HG03520 (cell line): Measurements from ENCODE around the gene LRRC23.
"Not testable (repeated sequence)": the region's sequence is repeated elsewhere in the genome, so short reads cannot be mapped to it uniquely, and the experiment has no call there.

Source experiments
- ATAC-seq: cut with Tn5 transposase; IDR thresholded peaks from one replicate; pipeline ENCODE4 v1.9.1; 2021; ENCODE audit warnings: mild to moderate bottlenecking, moderate library complexity; ENCODE audit not compliant: unreplicated experiment

LRRC23 gene

GRCh38 chr12:6872073-6873048 is 32.3 kb upstream of the LRRC23 start:
- no peak for ATAC-seq

- ATAC-seq: peak; percentile 75
These were observed 31.3 kb upstream of the LRRC23 start, which contains the start of gene SPSB2 for GRCh38 chr12:6873094-6874014. Gene SPSB2, minus strand, starts transcription at chr12:6873303. Its CDS starts 402 bp downstream, at chr12:6872901.

DNA sequence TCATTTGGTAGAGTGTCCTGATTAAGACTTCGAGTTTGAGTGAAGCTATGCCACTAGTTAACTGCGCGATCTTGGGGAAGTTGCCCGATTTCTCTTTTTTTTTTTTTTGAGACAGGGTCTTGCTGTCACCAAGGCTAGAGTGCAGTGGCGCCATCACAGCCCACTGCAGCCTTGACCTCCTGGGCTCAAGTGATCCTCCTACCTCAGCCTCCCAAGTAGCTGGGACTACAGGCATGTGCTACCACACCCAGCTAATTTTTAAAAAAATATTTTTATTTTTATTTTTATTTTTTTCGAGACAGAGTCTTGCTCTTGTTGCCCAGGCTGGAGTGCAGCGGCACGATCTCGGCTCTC is 30.6 kb upstream of the LRRC23 start:
- not testable (repeated sequence) for ATAC-seq

GRCh38 chr12:6879824-6880223 is 24.8 kb upstream of the LRRC23 start:
- not testable (repeated sequence) for ATAC-seq

GRCh38 chr12:6883252-6883651 is 21.4 kb upstream of the LRRC23 start:
- no peak for ATAC-seq

DNA sequence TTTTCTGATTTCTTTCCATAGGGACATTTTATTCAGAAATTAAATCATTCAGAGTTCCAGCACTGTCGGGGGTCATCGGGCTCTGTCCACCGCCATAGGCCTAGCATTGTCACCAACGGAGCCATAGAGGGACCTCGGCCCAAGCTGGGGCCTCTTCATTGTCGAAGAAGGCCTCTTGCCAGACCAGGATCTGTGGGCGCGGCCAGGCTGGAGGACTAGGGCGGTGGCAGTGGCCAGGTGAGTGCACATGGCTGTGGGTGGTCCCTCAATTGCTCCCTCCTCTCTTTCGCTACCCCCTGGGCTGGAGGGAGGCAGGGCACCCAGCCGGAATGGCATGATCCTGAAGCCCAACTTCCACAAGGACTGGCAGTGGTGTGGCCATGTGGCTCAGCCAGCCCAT is 20.9 kb upstream of the LRRC23 start:
- no peak for ATAC-seq

GRCh38 chr12:6884539-6884938 is 20.1 kb upstream of the LRRC23 start:
- no peak for ATAC-seq

DNA sequence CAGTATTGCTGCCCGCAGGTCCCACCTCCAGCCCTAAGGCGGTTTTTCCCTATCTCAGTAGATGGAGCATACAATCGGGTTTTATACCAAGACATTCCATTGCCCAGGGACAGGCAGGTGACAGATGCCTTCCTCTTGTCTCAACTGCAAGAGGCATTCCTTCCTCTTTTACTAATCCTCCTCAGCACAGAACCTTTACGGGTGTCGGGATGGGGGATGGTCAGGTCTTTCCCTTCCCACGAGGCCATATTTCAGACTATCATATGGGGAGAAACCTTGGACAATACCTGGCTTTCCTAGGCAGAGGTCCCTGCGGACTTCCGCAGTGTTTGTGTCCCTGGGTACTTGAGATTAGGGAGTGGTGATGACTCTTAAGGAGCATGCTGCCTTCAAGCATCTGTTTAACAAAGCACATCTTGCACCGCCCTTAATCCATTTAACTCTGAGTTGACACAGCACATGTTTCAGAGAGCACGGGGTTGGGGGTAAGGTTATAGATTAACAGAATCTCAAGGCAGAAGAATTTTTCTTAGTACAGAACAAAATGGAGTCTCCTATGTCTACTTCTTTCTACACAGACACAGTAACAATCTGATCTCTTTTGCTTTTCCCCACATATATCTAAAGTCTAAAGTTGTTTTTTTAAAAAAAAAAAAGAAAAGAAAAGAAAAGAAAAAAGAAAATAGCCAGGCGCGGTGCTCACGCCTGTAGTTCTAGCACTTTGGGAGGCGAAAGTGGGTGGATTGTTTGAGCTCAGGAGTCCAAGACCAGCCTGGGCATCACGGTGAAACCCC is 18.2 kb upstream of the LRRC23 start:
- not testable (repeated sequence) for ATAC-seq

DNA sequence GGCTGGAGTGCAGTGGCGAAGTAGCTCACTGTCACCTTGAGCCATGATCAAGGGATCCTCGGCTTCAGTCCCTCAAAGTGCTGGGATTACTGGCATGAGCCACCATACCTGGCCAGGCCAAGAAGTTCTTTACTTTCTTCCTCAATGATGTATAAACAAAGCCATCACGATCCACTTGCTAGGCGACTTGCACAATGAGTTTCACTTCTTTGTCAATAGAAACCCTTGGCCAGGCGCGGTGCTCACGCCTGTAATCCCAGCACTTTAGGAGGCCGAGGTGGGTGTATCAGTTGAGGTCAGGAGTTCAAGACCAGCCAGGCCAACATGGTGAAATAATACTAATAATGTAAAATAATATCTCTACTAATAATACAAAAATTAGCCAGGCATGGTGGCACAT is 17.2 kb upstream of the LRRC23 start:
- ATAC-seq: no peak

DNA sequence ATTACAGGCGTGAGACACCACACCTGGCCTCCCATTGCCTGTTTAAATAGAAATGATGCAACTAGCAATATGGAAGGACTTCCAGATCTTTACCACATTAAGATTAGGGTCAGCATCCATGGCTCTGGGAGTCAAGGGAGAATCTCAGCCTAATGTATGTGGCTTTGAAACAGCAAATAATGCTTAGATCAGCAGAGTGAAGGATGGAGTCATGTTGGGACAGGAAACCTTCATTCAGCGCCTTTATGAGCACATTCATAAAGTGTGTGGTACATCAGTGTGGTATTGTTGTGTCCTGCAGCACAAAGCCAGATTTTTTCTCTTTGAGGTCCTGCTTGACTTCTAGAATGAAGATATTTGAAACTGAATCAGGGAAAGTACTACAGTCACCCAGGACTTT is 16.3 kb upstream of the LRRC23 start:
- no peak for ATAC-seq

DNA sequence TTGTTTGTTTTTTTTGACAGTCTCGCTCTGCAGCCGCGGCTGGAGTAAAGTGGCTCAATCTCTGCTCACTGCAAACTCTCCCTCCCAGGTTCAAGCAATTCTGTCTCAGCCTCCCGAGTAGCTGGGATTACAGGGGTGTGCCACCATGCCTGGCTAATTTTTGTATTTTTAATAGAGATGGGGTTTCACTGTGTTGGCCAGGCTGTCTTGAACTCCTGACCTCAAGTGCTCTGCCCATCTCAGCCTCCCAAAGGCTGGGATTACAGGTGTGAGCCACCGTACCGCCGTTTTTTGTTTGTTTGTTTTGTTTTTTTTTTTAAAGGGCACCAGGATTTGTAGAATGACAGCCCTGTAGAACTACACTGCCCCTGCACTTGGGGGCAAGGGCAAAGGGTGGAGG is 15.8 kb upstream of the LRRC23 start:
- ATAC-seq: not testable (repeated sequence)

DNA sequence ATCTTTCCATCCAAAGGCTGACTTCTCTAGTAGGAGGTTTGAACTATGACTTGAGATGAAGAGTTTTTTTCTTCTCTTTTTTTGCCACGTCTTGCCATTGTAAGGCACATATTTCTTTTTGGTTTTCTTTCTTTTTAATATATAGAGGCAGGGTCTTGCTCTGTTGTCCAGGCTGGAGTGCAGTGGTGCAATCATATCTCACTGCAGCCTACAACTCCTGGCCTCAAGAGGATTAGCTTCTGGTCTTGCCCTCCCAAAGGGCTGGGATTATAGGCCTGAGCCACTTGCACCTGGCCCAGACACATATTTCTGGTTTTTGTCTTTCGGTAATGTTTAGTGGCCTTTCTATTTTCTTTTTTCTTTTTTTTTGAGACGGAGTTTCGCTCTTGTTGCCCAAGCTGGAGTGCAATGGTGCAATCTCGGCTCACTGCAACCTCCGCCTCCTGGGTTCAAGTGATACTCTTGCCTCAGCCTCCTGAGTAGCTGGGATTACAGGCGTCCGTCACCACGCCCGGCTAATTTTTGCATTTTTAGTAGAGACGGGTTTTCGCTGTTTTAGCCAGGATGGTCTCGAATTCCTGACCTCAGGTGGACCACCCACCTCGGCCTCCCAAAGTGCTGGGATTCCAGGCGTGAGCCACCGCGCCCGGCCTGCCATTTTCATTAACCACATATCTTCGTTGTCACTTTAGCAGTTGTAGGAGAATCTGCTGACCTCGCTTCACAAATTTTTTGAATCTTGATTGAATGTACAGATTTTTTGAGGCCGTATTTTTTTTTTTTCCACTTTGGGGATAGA is 14.6 kb upstream of the LRRC23 start:
- not testable (repeated sequence) for ATAC-seq

DNA sequence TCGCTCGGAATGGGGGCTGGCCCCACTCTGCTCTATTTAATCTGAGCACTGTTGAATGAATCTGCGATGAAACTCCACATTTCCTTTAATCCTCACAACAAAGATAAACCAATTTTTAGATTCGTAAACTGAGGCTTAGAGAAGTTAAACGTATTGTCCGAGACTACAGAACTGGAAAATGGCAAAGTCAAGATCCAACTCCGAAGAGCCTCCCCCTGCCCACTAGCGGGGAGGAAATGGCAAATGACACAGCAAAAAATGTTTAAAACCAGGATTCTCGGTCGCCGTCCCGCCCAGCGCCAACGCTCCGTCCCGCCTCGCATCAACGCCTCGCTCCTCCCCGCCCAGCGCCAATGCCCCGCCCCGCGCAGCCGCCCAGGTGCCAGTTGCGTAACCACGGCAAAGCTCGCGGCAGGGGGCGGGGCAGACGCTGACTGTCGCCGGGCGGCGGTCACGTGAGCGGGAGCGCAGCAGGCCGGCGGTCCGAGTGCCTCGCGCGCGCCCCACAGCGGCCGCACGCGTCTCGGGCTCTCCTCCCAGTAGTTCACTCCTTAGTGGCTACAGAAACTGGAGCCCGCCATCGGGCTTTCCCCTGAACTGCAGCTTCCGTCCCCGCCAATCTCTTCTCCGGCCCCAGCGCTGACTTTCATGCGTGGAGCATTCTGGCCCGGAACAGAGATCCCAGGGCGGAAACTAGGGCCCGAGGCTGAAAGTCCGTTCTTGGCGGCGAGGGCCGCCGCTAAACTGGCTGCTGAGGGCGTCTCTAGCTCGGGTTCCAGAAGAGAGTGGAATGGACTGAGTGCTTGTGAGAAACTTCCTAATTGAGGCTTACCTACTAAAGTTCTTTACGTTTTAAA is 13.6 kb upstream of the LRRC23 start:
- ATAC-seq: peak; percentile 91

GRCh38 chr12:6891646-6892001 is 13.0 kb upstream of the LRRC23 start:
- ATAC-seq: no peak

DNA sequence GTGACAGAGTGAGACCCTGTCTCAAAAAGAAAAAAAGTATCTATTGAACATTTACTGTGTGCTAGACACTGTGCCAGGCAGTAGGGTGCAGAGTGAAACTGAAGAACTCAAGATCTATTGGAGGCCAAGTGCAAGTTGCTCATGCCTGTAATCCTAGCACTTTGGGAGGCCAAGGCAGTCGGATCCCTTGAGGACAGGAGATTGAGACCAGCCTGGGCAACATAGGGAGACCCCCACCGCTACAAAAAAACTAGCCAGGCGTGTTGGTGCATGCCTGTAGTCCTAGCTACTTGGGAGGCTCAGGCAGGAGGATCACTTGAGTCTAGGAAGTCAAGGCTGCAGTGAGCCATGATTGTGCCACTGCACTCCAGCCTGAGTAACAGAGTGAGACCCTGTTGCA is 11.9 kb upstream of the LRRC23 start:
- not testable (repeated sequence) for ATAC-seq

DNA sequence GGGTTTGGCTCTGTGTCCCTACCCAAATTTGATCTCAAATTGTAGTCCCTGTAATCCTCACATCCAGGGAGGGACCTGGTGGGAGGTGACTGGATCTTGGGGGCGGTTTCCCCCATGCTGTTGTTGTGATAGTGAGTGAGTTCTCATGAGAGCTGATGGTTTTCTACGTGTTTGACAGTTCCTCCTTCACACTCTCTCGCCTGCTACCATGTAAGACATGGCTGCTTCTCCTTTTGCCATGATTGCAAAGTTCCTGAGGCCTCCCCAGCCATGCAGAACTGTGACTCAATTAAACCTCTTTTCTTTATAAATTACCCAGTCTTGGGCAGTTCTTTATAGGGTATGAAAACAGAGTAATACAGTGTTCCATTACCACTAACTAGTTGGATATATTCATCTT is 10.3 kb upstream of the LRRC23 start:
- no peak for ATAC-seq

DNA sequence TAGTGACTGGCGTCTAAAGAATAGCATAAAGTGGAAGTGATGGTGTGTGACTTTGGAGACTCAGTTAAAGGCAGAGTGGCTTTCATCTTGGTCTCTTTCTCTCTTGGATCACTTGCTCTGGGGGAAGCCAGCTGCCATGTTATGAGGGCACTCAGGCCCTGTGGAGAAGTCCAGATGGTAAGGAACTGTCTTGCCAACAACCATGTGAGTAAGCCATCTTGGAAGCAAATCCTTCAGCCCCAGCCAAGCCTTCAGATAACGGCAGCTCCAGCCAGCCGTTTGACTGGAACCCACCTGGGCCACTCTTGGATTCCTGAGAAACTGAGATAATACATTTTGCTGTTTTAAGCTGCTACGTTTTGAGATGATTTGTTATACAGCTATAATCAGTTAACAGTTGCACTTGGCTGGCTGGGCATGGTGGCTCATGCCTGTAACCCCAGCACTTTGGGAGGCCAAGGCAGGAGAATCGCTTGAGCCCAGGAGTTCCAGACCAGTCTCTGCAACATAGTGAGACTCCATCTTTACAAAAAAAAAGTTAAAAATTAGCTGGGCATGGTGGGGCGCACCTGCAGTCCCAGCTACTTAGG is 7.7 kb upstream of the LRRC23 start:
- ATAC-seq: no peak

DNA sequence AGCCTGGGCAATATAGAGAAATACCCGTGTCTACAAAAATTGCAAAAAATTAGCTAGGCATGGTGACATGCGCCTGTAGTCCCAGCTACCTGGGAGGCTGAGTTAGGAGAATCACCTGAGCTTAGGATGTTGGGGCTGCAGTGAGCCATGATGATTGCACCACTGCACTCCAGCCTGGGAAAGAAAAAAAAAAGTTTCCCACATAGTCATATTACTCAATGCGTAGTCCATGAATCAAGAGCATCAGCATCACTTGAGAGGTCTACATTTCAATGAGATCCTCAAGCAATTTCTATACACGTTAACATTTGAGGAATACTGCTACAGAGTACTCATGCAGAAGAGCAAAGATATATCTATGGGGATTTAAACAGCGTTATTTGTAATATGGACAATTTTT is 5.2 kb upstream of the LRRC23 start:
- ATAC-seq: no peak
